Stimulated activated CD4-positive, alpha-beta T cell treated with anti-CD3 and anti-CD28 coated beads, Interleukin-4, amount 100 ng/mL, for 1 hour (primary cell): Measurements from ENCODE around the gene SUN5.

Experiments used
- DNase-seq: peaks from one replicate; pipeline ENCODE4 v3.0.0-alpha.2; 2020

SUN5 gene

DNA sequence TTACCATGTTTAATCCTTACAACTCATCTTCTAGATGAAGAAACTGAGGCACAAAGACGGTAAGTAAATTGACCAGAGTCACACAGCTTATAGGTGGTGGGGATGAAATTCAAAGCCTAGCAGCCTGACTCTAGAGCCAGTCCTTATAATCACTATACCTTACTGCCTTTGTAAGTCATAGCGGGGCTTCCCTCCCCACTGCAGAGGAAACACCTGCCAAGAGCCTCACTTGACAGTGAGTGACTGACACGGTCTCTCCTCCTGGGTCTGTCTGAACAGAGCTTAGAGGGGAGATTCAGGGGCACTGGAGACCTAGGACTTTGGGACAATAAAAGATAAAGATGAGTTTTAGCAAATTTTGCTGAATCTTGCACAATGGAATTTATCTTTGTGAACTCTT lies 12.8 kb downstream of the SUN5 start:
- no peak for DNase-seq

DNA sequence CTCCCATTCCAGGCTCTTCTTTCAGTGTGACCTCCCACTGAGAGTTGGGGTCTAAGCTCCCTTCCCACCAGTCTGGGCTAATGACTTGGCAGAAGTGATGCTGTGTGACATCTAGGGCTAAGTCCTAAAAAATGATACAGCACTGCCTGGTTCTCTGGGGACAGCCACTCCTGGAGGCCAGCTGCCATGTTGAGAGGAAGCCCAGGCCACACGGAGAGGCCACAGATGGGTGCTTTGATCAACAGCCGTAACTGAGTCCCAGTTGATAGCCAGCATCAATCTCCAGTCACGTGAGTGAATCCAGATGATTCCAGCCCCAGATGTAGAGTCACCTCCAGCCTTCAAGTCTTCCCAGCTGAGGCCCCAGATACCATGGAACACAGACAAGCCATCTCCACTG lies 13.8 kb downstream of the SUN5 start:
- no peak for DNase-seq

DNA sequence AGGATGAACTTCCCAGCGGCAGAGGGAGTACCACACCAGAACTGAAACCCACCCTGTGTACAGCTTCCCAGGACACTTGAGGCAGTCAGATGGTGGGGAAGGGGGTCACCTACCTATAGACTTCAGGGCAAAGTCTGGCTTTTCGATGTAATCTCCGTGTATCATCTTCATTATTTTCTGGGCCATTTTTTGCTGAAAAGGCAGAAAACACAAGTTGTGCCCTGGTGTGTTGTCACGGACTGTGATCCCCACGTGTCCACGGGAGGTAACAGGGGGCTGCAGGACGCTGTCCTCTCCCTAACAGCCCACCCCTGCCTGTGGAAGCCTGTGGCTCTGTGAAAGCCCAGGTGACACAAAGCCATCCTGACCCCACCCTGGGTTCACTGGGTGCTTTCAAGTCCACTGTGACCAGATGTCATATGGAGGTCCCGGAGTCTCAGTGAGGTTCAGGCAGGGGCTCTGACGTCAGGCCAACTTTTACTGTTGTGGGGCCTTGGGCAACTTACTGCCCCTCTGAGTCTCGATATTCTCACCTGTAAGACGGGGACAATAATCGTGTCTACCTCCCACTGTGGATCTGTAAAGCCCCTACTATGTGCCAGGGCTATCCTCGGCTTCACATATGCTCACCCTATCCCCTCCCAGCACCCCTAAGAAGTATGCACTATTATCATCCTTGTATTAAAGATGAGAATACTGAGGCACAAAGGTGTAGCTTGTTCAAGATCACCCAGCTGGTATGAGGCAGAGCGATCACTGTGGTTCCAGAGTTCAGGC lies 14.5 kb downstream of the SUN5 start:
- DNase-seq = no peak

DNA sequence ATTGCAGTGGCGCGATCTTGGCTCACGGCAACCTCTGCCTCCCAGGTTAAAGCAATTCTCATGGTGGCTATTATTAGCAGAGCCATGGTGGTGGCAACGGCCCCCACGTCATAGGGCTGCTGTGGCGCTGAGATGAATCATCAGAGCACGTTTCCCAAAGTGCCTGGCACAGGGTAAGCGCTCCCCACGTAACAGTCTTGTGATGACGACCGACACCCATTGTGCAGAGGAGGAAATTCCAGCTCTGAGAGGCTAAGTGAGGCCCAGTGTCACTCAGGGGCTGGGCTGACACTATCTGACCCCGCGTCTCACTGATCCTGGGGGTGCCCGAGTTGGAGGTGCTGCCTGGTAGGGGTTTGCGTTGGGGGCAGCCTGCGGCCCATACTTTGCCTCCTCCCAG lies 16.2 kb downstream of the SUN5 start:
- DNase-seq = no peak

DNA sequence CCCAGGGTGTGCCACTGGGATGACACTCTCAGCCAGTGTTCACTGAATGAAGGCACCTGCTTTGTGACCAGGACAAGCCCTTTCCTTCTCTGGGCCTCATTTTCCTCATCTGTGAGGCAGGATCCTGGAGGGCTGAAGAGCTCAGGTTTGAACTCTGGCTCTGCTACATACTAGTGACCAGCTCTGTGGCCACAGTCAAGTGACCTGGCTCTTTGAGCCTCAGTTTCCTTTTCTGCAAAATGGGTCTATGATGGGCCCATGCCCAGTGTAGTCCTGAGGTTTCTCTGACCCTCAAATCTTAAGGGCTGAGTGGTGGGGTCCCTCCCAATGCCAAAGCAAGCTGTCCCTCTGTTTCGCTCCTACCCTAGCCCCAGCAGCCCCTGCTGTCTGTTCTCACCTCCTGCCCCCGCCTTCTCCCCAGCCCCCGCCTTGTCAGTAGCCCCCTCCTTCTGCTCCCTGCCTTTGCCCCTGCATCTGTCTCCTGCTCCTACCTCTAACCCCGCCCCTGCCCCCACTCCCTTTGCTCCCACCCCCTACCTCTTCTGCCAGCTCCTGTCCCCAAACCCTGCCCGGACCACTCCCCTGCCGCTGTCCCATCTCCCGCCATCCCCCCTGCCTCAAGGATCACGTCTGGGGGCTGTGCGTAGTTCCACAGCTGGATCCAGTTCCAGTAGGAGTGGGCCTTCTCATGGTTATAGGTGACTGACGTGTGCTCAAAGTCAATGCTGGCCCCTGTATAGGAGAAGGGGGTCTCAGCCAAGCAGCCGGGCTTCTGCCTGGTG lies 17.0 kb downstream of the SUN5 start:
- no peak for DNase-seq

DNA sequence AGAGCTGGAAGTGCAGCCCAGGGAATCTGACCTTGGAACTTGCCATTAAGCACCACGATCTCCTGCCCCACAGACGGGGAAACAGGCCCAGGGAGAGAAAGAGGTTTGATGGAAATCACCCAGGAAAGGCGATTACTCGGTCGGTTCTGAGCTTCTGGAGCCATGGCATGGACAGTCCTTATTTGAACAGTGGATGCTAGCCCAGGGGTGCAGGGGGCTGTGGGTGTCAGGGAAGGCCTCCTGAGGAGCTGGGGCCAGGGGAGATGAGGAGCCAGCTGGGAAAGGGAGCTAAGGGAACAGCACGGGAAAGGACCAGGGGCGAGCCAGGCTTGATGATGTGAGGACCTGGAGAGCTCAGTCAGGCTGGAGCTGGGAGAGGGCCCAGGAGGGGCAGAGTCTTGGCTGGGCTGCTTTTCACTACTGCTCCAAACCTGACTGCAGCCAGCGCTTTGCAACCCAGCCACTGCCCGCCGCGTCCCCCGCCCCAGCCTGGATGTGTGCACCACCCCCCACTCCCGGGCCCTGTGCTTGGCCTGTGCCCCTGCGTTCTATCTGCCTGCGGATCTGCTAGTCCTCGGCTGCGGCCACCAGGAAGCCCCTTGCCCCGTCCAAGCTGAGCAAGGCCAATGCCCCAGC lies 17.8 kb downstream of the SUN5 start:
- DNase-seq = no peak

DNA sequence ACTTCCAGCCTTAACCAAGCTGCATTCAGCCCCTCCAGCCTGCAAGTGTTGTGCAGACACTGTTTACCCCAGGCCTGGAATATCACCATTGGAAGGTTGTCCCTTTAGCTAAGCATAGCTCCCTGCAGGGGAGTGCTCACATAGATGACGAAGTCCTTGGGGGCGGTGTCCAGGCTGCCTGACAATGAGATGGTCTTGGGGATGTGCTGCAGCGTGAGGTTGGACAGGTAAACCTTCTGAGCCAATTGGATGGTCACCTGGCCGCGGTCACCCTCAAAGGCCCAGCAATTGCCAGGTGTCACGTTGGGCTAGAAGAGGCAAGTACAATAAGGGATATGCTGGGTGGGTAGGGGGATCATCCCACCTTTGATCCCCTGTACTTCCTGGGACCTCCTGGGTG lies 18.6 kb downstream of the SUN5 start:
- DNase-seq = no peak

DNA sequence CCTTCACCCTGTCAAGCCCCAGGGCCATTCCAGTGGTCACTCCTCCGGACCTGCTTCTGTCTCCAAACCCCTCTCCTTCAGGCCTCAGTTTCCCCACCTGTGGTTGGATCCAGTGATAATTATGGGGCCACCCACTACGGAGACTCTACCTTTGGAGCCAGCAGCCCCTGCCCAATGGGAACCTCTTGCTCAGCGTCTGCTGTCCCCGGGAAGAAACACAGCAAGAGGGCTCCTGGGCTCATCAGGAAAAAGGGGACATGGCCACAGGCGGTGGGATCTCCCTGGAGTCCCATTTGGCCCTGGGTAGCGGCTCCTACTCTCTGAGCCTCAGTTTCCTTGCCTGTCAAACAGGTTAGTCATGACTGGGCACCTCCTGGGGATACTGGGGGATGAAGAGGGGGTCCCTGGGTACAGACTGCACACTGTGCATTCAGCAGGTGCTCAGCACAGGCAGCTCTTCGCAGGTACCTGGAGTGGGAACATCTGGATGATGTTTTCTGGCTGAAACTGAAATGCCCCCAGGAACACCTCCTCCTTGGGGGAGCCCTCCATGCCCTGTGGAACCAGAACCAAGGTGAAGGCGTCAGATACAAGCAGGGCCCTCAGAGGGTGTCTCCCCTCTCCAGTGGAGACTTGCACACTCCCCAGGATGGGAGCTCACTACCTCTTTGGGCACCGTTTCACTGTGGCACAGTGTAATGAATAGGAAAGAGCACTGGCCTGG lies 19.4 kb downstream of the SUN5 start:
- DNase-seq = no peak

DNA sequence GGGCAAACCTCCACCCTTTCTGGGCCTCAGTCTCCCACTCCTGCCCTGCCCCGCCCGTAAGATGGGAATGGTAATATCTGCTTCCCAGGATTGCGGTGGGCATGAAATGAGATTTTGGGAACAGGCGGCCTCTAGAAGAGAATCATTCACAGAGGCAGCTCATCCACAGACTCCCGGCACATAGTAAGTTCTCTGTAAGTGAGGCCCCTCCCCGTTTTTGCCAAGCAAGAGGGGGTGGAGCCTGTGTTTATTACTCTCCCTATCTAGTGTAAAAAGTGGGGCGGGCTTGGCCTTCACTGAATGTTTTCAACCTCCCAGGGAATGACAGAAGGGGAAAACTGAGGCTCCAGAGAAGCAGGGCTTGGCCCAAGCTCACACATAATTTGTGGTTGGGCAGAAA lies 20.0 kb downstream of the SUN5 start:
- no peak for DNase-seq

DNA sequence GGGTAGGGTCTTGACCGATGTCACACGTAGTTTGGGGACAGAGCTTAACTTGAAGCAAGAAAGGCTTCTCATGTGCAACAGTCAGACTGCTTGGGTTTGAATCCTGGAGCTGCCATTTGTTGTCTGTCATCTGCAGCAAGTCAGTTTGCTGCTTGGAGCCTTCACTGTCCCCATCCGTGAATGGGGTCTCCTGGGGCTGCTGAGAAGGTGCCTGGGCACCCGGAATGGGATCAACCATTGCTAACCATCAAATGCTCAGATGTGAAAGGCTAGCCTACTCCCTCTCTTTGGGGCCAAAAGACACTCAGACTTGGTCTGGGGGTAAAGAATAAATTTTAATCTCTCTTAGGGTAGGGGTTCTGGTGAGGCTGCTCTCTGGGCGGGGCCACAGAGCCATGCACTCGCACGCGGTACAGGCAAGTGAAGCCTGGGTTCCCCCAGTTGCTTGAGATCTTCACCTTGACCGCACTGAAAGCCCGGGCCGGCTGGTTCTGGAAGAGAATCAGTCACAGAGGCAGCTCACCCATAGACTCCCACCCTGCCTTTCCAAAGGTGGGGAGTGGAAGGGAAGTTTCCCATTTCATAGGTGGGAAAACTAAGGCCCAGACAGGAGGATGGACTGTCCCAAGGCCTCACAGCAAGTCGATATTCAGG lies 20.6 kb downstream of the SUN5 start:
- DNase-seq = no peak

DNA sequence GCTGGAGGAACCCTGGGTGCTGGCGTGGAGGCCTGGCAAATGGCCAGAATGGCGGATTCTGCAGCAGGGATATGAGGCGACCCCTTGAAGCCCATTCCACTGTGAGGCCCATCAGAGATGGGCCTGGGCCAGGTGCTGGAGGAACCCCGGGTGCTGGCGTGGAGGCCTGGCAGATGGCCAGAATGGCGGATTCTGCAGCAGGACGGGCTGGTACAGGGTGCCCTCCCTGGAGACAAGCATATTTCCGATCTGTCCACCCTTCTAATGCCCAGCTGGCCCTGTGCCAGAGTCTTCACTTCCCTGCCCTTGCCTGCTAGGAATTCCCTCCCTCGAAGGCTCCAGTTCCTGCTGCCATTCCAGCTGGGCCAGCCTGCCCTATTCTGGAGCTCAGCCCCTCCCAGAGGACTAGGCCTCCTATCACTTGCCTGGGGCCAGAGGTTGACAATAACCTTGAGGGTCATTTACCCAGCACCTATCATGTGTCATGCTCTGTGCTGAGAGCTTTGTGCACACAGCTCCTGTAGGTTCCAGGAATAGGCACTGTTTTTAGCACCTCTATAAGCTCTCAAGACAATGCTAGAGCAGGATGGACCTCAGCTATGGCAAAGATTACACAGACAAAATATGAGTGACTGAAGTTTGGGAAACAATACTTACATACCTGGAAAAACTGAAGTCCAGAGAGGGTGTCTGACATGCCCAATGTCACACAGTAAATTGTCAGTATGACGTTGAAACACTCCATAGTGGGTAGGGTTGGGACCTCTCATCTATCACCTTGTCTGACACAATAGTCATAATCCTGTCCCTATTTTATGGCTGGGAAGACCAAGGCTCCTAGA lies 21.4 kb downstream of the SUN5 start:
- no peak for DNase-seq

DNA sequence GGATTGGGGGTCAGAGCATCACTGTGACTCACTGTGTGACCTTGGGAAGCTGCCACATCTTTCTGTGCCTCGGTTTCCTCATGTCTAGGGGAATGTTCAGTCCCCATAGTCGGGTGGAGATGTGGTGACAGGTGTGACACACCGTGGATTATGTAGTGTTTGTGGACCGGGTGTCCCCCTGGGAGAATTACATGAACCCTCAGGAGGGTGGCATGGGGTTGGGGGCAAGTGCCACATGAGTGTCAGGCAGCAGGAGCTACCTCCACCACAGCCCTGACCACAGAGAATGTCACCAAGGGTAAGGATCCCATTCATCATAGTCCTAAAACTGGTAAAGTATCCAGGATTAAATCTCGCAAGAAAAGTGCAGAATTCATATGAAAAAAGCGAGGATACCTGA lies 23.2 kb downstream of the SUN5 start:
- DNase-seq = no peak

DNA sequence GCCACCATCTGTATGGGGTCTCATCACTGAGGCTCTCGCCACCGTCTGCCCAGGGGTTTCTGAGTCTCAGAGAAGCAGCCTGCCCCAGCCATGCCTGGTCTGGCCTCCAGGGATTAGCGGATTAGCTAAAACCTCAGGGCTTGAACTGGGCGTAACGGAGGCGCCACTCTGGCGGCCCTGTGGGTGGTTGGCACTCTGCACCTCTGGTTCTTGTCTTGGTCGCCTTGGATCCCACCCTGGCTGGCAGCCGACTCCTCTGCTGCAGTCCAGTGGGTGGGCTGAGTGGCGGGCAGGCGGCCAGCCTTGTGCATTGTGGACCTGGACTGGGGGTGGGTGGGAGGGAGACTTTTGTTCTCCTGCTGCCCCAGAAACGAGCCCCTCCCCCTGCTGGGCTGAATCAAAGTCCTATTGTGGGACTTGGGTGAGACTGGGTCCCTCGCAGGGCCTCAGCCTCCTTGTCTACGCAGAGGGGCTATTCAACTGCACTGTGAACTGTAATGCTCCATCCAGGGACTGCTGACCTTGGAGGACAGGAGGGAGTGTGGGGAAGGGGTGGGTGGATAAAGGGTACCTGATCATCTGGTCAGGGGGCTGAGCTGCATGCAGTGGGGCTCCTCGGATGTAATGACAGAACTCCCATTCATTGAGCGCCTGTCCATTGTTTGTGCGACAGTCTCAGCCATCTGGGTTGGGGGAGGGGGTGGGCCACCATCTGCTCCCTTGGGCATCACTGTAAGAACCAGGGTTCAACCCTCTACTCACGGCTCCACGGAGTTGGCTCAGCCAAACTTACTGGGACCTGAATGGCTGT lies 23.9 kb downstream of the SUN5 start:
- DNase-seq = no peak

DNA sequence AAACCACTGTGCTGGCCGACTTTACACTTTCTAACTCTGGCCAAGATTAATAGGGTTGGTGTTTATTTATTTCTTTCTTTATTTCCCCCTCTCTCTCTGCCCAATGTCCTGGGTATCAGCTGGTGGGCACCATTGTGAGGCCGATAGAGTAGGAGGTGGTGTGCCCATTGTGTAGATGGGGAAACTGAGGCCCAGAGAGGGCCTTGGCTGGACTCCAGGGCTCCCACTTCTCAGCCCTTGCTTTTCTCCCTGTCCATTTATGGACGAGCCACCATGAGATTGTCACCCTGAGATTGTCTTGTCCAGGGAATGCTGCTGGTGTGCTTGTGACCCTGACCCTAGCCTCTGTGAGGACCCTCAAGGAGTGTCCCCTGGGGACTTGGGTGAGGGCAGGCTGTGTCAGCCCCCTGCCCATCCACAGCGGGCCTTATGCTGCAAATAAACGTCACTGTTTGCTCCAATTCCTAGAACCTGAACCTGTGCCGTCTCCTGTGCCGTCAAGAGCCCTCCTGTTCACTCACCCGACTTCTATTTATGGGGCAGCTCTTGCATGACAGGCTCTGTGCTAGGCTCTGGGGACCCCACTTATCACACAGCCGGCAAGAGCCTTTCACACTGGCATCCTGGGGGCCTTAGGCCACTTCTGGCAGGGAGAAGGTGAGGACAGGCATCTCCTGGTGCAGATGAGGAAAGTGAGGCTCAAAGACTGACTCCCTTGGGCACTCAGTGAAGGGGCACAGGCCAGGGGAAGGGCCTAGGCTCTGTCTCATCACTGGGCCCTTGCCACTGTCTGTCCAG lies 24.8 kb downstream of the SUN5 start:
- DNase-seq = no peak

DNA sequence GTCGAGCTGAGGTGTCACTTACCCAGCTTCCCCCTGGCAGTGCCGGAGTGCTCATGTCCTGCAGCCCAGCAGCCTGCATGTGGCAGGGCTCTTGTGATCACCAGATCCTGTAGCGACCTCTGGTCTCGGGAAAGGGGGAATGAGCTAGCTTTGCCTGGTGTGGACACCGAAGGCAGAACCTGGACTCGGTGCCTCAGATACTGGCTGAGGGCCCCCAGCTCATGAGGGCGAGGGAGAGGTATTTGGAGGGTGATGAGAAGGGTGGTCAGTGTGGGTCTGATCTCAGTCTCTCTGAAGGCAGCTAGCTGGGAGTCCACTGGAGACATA lies 26.3 kb downstream of the SUN5 start:
- DNase-seq = no peak

DNA sequence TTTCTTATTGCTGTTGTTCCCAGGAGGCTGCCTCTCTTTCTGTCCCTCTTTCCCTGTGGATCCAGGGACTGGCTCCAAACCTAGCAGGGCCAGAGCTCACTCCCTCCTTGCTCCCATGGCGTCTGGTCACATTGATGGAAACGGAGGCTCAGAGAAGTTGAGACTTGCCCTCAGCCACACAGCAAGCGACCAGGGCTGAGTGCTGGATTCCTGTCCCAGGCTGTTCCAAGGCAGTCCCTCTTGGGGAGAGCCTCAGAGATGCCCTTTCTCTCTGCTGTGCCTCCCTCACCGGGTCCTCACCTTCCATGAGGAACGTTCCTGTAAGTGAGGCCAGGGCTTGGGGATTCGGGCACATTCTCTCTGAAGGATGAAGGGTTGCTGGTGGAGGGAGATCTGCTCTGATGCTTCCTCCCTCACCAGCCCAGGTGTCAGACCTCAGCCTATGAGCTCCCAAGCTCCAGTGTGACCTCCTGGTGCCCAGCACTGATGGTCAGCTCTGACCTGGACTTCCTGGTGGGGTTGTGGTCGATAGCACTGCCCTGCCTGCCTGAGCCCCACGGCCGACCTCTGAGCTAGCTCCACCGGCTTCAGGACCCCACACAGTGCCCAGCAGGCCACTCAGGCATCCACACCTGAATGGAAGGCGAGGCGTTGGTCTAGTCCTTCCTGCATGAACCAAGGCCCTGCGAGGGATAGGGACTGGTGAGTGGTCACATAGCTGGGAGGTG lies 26.8 kb downstream of the SUN5 start:
- DNase-seq = no peak

DNA sequence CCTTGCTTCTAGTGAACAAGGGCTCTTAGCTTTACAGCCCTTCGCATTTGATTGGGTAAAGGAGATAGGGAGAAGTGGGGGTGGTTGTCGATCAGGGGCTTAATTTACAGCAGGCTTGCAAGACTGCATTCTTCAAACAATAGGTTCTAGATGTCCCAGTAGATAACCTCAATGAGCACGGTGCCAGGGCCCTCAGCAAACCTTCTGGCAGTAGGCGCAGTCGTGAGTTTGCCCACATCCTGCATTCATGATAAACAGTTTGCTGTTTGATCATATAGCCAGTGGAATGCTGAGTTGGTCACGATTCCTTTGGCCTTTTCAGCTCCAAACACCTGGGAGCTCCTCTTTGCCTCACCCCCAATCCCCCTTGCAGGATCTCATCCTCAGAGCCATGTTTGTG lies 27.5 kb downstream of the SUN5 start:
- no peak for DNase-seq

DNA sequence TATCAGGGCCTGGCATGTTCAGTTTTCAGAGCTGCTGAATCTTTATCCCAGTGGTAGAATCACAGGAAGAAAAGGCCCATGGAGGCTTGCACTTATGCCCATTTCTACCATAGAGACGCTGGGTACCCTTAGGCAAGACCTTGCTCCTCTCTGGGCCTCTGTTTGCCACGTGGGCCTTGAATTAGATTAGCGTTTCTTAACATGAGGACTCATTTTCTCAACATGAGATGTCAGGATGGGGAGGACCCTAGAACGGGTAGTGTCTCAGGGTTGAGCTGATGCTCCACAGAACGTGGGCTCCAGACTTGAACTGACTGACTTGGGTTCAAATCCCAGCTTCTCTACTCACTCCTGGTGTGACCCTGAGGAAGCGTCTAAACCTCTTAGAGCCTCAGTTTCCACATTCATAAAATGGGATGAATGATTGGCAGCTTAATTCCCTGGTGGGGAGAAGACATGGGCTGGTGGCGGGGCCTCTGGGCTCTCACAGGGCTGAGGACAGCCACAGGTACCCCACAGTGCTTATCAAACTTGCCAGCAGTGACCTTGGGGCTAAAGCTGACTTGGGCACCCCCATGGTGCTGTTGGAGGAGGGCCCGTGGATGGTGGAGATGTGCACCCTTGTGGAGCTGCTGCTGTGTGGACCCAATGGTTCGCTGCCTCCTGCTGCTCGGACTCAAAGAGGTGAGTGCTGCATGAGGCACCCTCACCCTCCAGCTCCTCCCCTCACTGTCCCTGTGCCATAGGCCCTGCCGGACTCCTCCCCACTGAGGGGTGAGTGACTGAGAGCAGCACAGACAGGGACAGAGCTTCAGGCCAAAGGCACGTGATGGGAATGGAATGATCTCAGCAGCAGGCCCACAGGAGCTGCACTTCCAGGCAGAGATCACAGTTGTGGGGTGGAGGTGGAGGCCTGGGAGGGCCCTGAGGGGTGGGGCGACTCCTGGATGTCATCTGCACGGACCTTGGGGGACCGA lies 28.2 kb downstream of the SUN5 start:
- no peak for DNase-seq
